ENCODE measurements around the gene ULBP3. TPM values are rescaled to one million over a fixed set of nuclear protein-coding genes. Genes with fewer than 3 reads are reported as not detected.
"Not testable (repeated sequence)": the region's sequence is repeated elsewhere in the genome, so short reads cannot be mapped to it uniquely, and the experiment has no call there.

ULBP3 gene
- total RNA-seq, 1 experiment from 2014 or later: 2.1 TPM

- DNase-seq (ENCODE audit: low spot score): no peak
Measured at GRCh38 chr6:150076196-150076893, 7.4 kb upstream of the ULBP3 start.

GRCh38 chr6:150075034-150075421 is 6.1 kb upstream of the ULBP3 start:
- DNase-seq (ENCODE audit: low spot score): no peak

GRCh38 chr6:150074396-150075033 is 5.6 kb upstream of the ULBP3 start:
- not testable (repeated sequence) for DNase-seq (ENCODE audit: low spot score)

GRCh38 chr6:150072201-150072600 is 3.3 kb upstream of the ULBP3 start:
- peak; percentile 88 for DNase-seq (ENCODE audit: low spot score)

GRCh38 chr6:150070236-150070818 is 1.4 kb upstream of the ULBP3 start:
- no peak for DNase-seq (ENCODE audit: low spot score)

- DNase-seq (ENCODE audit: low spot score): no peak
Measured at GRCh38 chr6:150069706-150070105, 785 bp upstream of the ULBP3 start.

GRCh38 chr6:150068151-150068550 is 770 bp downstream of the ULBP3 start:
- DNase-seq (ENCODE audit: low spot score): no peak

GRCh38 chr6:150065083-150065482 is 3.8 kb downstream of the ULBP3 start:
- no peak for DNase-seq (ENCODE audit: low spot score)

- DNase-seq (ENCODE audit: low spot score): no peak
Measured at GRCh38 chr6:150063640-150064039, 5.3 kb downstream of the ULBP3 start.

- not testable (repeated sequence) for DNase-seq (ENCODE audit: low spot score)
Measured at GRCh38 chr6:150059973-150060372, 8.9 kb downstream of the ULBP3 start.

- DNase-seq (ENCODE audit: low spot score): no peak
Measured at GRCh38 chr6:150058986-150059385, 9.9 kb downstream of the ULBP3 start.

- DNase-seq (ENCODE audit: low spot score): no peak
Measured at GRCh38 chr6:150058231-150058792, 10.6 kb downstream of the ULBP3 start.

GRCh38 chr6:150057501-150057951 is 11.4 kb downstream of the ULBP3 start:
- no peak for DNase-seq (ENCODE audit: low spot score)

- no peak for DNase-seq (ENCODE audit: low spot score)
Measured at GRCh38 chr6:150056916-150057315, 12.0 kb downstream of the ULBP3 start.

GRCh38 chr6:150056156-150056555 is 12.8 kb downstream of the ULBP3 start:
- DNase-seq (ENCODE audit: low spot score): no peak

- no peak for DNase-seq (ENCODE audit: low spot score)
Measured at GRCh38 chr6:150055131-150055530, 13.8 kb downstream of the ULBP3 start.

- no peak for DNase-seq (ENCODE audit: low spot score)
Measured at GRCh38 chr6:150053450-150053849, 15.5 kb downstream of the ULBP3 start.

GRCh38 chr6:150050846-150051245 is 18.1 kb downstream of the ULBP3 start:
- no peak for DNase-seq (ENCODE audit: low spot score)

- no peak for DNase-seq (ENCODE audit: low spot score)
Measured at GRCh38 chr6:150048099-150048498, 20.8 kb downstream of the ULBP3 start.

GRCh38 chr6:150046943-150047342 is 22.0 kb downstream of the ULBP3 start:
- DNase-seq (ENCODE audit: low spot score): no peak

- DNase-seq (ENCODE audit: low spot score): no peak
Measured at GRCh38 chr6:150044621-150045145, 24.2 kb downstream of the ULBP3 start.

Data from A172 (cell line).